Naive thymus-derived CD4-positive, alpha-beta T cell (primary cell): ENCODE measurements around the gene ANKRD27. TPM values are rescaled to one million over a fixed set of nuclear protein-coding genes. Genes with fewer than 3 reads are reported as not detected.
A peak's percentile ranks its signal among the peaks of the same experiment; 100 is the strongest.
"Not testable (repeated sequence)": the region's sequence is repeated elsewhere in the genome, so short reads cannot be mapped to it uniquely, and the experiment has no call there.

ENCODE experiments used
- ATAC-seq: fragments of 150-1000 bp; cut with Tn5 transposase; 2 replicates; pipeline ENCODE4 v1.10.0; 2021; ENCODE audit warnings: mild to moderate bottlenecking, moderate library complexity
- CTCF ChIA-PET: fragments of 350-600 bp; sonication (Branson Sonifier 250); formaldehyde crosslinking; loops from one replicate; lab custom pipeline; 2021; ENCODE audit warnings: antibody characterized with exemption; lab: Charles Lee
- POLR2A ChIA-PET: fragments of 350-600 bp; sonication (Branson Sonifier 250); formaldehyde crosslinking; loops from one replicate; lab custom pipeline; 2021; ENCODE audit warnings: antibody characterized with exemption, inconsistent platforms; lab: Charles Lee
- DNase-seq, 9 donors: peaks; one replicate each; pipeline versions ENCODE4 v3.0.0 to v3.0.0-alpha.2; 2020 to 2022; ENCODE audit warnings: mixed read lengths in 1 of 9
- H3K27ac ChIP-seq: one replicate; pipeline ENCODE4 v1.7.0; 2013; ENCODE audit warnings: mild to moderate bottlenecking, low read depth, low read length, moderate library complexity
- H3K27me3 ChIP-seq, 2 donors: one replicate each; pipeline ENCODE4 v1.7.0; 2013; ENCODE audit warnings: low read length in 2 of 2, mild to moderate bottlenecking in 2 of 2, moderate library complexity in 2 of 2; ENCODE audit not compliant: control insufficient read depth in 2 of 2, insufficient read depth in 2 of 2
- H3K36me3 ChIP-seq, 3 experiments: 1 replicate in 2 of 3; 2 replicates in 1 of 3; pipeline ENCODE4 v1.7.0; 2013; ENCODE audit warnings: low read length in 3 of 3, mild to moderate bottlenecking in 3 of 3, moderate library complexity in 1 of 3; ENCODE audit not compliant: insufficient read depth in 3 of 3, control insufficient read depth in 2 of 3
- H3K4me1 ChIP-seq, 2 donors: one replicate each; pipeline ENCODE4 v1.7.0; 2013; ENCODE audit warnings: low read length in 2 of 2, mild to moderate bottlenecking in 2 of 2, moderate library complexity in 1 of 2; ENCODE audit not compliant: control insufficient read depth in 2 of 2, insufficient read depth in 2 of 2
- H3K4me3 ChIP-seq: 2 replicates; pipeline ENCODE4 v1.7.0; 2013; ENCODE audit warnings: mild to moderate bottlenecking, low read length
- H3K9me3 ChIP-seq, 3 experiments: 1 replicate in 2 of 3; 2 replicates in 1 of 3; pipeline ENCODE4 v1.7.0; 2013; ENCODE audit warnings: low read length in 3 of 3; ENCODE audit not compliant: control insufficient read depth in 2 of 3
- H3K27ac Mint-ChIP-seq, 9 donors: one replicate each; pipeline ENCODE4 v1.8.0; 2020 to 2022; ENCODE audit warnings: mixed read lengths in 9 of 9, mild to moderate bottlenecking in 8 of 9, moderate library complexity in 5 of 9, inconsistent platforms in 2 of 9
- H3K27me3 Mint-ChIP-seq, 5 donors: one replicate each; pipeline ENCODE4 v1.8.0; 2021 to 2022; ENCODE audit warnings: mixed read lengths in 5 of 5, mild to moderate bottlenecking in 1 of 5
- H3K36me3 Mint-ChIP-seq, 5 donors: one replicate each; pipeline ENCODE4 v1.8.0; 2020 to 2022; ENCODE audit warnings: mixed read lengths in 5 of 5, mild to moderate bottlenecking in 3 of 5, inconsistent platforms in 1 of 5
- H3K4me1 Mint-ChIP-seq, 7 donors: one replicate each; pipeline ENCODE4 v1.8.0; 2020 to 2022; ENCODE audit warnings: mixed read lengths in 7 of 7, mild to moderate bottlenecking in 3 of 7, inconsistent platforms in 1 of 7
- H3K4me3 Mint-ChIP-seq, 10 donors: one replicate each; pipeline ENCODE4 v1.8.0; 2020 to 2022; ENCODE audit warnings: mild to moderate bottlenecking in 10 of 10, mixed read lengths in 10 of 10, moderate library complexity in 6 of 10, inconsistent platforms in 2 of 10
- H3K9me3 Mint-ChIP-seq, 11 donors: one replicate each; pipeline ENCODE4 v1.8.0; 2020 to 2022; ENCODE audit warnings: mixed read lengths in 11 of 11, mild to moderate bottlenecking in 4 of 11, inconsistent platforms in 1 of 11, moderate library complexity in 1 of 11
- intact Hi-C, 2 donors: fragments of 100-400 bp; cut with micrococcal nuclease; formaldehyde crosslinking; loops; one replicate each; pipeline ENCODE4 v1.15.1; 2023
- polyA plus RNA-seq, 2 donors: library from polyadenylated mRNA; unstranded; fragments of 300-500 nt; fragmentation: Illumina TruSeq; gene quantifications; one replicate each; pipeline ENCODE4 v1.2.3, GENCODE V29; 2021
- total RNA-seq, 6 experiments: library from RNA in 5 of 6; stranded (reverse) in 5 of 6; gene quantifications; 1 replicate in 5 of 6; 2 replicates in 1 of 6; pipeline ENCODE4 v1.2.3 and lab custom pipeline; 2021 to 2026

ANKRD27 gene
- total and polyA plus RNA-seq, 7 experiments from 2014 or later: 12.3 to 44.9 (median 31.9) TPM

DNA sequence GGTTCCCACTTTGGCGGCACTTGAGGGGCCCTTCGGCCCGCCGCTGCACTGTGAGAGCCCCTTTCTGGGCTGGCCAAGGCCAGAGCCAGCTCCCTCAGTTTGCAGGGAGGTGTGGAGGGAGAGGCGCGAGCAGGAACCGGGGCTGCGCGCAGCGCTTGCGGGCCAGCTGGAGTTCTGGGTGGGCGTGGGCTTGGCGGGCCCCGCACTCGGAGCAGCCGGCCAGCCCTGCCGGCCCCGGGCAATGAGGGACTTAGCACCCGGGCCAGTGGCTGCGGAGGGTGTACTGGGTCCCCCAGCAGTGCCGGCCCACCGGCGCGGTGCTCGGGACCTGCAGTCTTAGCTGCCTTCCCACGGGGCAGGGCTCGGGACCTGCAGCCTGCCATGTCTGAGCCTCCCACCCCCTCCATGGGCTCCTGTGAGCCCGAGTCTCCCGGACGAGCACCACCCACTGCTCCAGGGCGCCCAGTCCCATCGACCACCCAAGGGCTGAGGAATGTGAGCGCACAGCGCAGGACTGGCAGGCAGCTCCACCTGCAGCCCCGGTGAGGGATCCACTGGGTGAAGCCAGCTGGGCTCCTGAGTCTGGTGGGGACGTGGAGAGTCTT lies 103.4 kb downstream of the ANKRD27 start:
- H3K4me1 ChIP-seq, H3K27me3 ChIP-seq, H3K36me3 Mint-ChIP-seq, DNase-seq, H3K9me3 ChIP-seq, H3K27ac ChIP-seq, H3K9me3 Mint-ChIP-seq, intact Hi-C loops, H3K4me3 Mint-ChIP-seq, H3K27ac Mint-ChIP-seq, H3K36me3 ChIP-seq, H3K4me3 ChIP-seq, ATAC-seq, CTCF ChIA-PET: not testable (repeated sequence)
- peaks cover 10 to 21% (median 16%) of the 10 kb centered on the region in 7 donors for H3K4me1 Mint-ChIP-seq
- POLR2A ChIA-PET: interaction anchor here (1.5 kb wide), 1 partner anchor 9 kb away, joined by 4 read pairs; the partner anchor contains the start of gene PDCD5
- peaks cover 3 to 16% (median 8%) of the 10 kb centered on the region in 5 donors for H3K27me3 Mint-ChIP-seq

DNA sequence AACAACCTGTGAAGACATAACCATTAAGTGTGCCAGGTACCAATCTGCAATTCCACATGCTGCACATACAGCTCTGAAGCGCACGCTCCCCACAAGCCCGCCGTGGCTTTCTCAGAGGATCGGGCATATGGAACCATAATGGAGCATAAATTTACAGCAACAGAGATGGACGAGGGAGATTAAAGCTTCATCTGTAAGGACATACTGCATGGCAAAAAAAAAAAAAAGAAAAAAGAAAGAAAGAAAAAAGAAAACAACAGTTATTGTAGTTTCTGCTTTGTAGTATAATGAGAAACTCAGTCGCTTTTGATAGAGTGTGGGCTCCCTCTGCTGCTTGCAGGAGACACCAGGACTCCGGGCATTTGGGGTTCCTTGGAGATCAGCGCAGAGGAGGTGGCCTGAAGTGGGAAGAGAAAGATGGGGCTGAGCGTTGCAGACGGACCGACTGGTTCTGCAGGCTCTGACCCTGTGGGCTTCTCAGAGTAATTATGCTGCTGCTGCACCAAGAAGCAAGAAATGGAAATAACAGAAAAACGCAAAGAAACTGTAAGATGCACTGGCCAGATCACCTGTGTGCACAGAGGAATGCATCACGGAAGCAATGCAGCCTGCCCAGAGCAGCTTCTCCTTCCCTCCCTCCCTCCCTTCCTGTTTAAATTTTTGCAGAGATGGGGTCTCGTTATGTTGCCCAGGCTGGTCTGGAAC lies 104.7 kb downstream of the ANKRD27 start:
- Histone ChIP-seq H3K4me1 (no peaks in the 10 kb centered on the region), H3K27ac (no peak overlapping the region), H3K27me3 (no peaks in the 10 kb centered on the region), H3K9me3 (no peaks in the 10 kb centered on the region), H3K36me3 (no peaks in the 10 kb centered on the region), H3K4me3 (no peak overlapping the region)
- H3K27ac Mint-ChIP-seq: peak overlapping the region in 2 of 9 donors; percentile 11 to 43
- H3K27me3 Mint-ChIP-seq: peaks cover 3 to 9% (median 8%) of the 10 kb centered on the region in 5 donors
- ATAC-seq: peak; percentile 91
- peak overlapping the region in 5 of 10 donors; percentile 39 to 45 (median 40) for H3K4me3 Mint-ChIP-seq
- no peaks in the 10 kb centered on the region for H3K9me3 Mint-ChIP-seq
- CTCF ChIA-PET: interaction anchor here (0.6 to 2.0 kb wide), 4 partner anchors 230 to 1795 kb away, joined by 3 to 8 read pairs (median 6); no protein-coding TSS in a partner anchor
- H3K4me1 Mint-ChIP-seq: peaks cover 10 to 21% (median 16%) of the 10 kb centered on the region in 7 donors
- intact Hi-C loops: loop anchor here (1.0 kb wide), 2 partner anchors 106 to 230 kb away; no protein-coding TSS in a partner anchor
- POLR2A ChIA-PET: interaction anchor here (1.5 kb wide), 1 partner anchor 10 kb away, joined by 4 read pairs; the partner anchor contains the start of gene PDCD5
- DNase-seq: peak in 8 of 9 donors; percentile 31 to 64 (median 53)
- H3K36me3 Mint-ChIP-seq: peaks cover 0 to 3% (median 0%) of the 10 kb centered on the region in 5 donors

DNA sequence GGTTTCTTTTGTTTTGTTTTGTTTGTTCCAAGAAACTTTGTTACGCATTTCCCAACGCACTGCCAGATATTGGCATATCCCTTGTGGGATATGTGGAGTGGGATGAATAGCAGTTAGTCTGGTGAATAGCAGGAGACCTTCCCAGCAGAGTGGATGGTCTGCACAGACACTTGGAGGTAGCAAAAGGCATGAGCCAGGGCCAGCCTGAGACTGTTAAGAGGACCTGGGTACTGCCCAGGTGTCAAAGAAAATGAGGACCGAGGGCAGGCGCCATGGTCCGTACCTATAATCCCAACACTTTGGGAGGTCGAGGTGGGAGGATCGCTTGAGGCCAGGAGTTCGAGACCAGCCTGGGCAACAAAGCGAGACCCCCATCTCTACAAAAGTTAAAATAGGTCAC lies 107.5 kb downstream of the ANKRD27 start:
- Histone ChIP-seq H3K27me3 (no peaks in the 10 kb centered on the region), H3K4me1 (no peaks in the 10 kb centered on the region), H3K27ac (no peak overlapping the region), H3K36me3 (no peaks in the 10 kb centered on the region), H3K9me3 (no peaks in the 10 kb centered on the region), H3K4me3 (no peak overlapping the region)
- Mint-ChIP-seq H3K4me3 (no peak overlapping the region), H3K36me3 (no peaks in the 10 kb centered on the region), H3K27ac (no peak overlapping the region), H3K4me1 (peaks cover 6 to 10% (median 8%) of the 10 kb centered on the region in 7 donors), H3K9me3 (no peaks in the 10 kb centered on the region), H3K27me3 (peaks cover 3 to 8% (median 7%) of the 10 kb centered on the region in 5 donors)
- ATAC-seq: no peak
- CTCF ChIA-PET: interaction anchor here (1.2 kb wide), 1 partner anchor 228 kb away, joined by 5 read pairs; no protein-coding TSS in a partner anchor
- intact Hi-C loops: no loop called here
- no peak for DNase-seq
- POLR2A ChIA-PET: no interaction called here

DNA sequence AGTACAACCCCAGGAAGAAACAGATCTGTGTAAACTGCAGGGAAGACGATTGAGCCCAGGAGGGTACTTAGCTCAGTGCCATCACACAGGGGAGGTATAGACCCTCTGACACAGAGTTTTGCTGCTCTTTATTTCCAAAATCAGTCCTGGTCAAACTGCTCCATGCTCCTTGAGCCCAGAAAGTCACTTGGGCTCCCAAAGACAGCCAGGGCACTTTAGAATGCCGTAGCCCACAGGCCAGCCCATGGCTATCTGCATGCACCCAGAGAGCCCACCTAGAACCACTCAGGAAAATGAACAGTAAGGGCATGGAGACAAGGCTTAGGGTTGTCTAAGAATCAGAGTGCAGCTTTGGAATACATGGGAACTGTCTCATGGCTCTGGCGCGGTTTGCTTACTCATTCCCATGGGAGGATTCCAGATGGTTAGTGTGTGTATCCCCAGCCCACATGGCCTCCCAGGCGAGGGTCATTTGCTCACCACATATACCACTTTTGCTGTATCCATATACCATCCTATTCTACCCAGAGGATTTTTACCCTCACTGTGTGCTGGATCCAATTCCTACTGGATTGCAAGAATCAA lies 108.6 kb downstream of the ANKRD27 start:
- Mint-ChIP-seq H3K36me3 (no peaks in the 10 kb centered on the region), H3K27ac (no peak overlapping the region)

DNA sequence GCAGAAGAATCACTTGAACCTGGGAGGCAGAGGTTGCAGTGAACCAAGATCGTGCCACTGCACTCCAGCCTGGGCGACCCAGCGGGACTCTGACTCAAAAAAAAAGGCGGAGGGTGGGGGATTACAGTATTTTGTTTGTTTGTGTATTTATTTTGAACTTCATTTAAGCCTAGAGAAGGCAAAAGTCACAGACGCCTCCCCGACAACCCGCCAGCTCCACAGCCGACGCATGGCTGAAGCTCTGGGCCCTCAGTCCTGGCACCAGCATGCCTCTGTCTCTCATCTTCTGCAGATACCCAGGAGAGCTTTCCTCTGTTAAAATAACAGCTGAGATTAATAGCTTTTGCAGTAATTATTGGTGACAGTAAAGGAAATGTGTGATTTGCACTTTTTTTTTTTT lies 111.2 kb downstream of the ANKRD27 start:
- Mint-ChIP-seq H3K36me3 (peaks cover 0 to 3% (median 0%) of the 10 kb centered on the region in 5 donors), H3K27me3 (peaks cover 0 to 7% (median 0%) of the 10 kb centered on the region in 5 donors), H3K4me1 (peaks cover 0 to 1% (median 0%) of the 10 kb centered on the region in 7 donors), H3K27ac (no peak overlapping the region), H3K4me3 (no peak overlapping the region), H3K9me3 (peaks cover 0 to 2% (median 0%) of the 10 kb centered on the region in 11 donors)
- no peaks in the 10 kb centered on the region for H3K4me1 ChIP-seq
- no peak for DNase-seq
- no peak overlapping the region for H3K4me3 ChIP-seq
- no peak overlapping the region for H3K27ac ChIP-seq
- ChIA-PET CTCF (no interaction called here), POLR2A (no interaction called here)
- ATAC-seq: no peak
- no peaks in the 10 kb centered on the region for H3K9me3 ChIP-seq
- no peaks in the 10 kb centered on the region for H3K36me3 ChIP-seq
- no peaks in the 10 kb centered on the region for H3K27me3 ChIP-seq
- intact Hi-C loops: no loop called here

More for the DNA sequence above, 108.6 kb downstream of the ANKRD27 start:
- Mint-ChIP-seq H3K4me3 (no peak overlapping the region), H3K27me3 (peaks cover 3 to 8% (median 7%) of the 10 kb centered on the region in 5 donors), H3K4me1 (peaks cover 4 to 8% (median 7%) of the 10 kb centered on the region in 7 donors), H3K9me3 (no peaks in the 10 kb centered on the region)
- ChIA-PET CTCF (interaction anchor here (1.2 kb wide), 1 partner anchor 227 kb away, joined by 5 read pairs; no protein-coding TSS in a partner anchor), POLR2A (no interaction called here)
- Histone ChIP-seq H3K4me3 (no peak overlapping the region), H3K9me3 (no peaks in the 10 kb centered on the region), H3K36me3 (no peaks in the 10 kb centered on the region), H3K27me3 (no peaks in the 10 kb centered on the region), H3K27ac (no peak overlapping the region), H3K4me1 (no peaks in the 10 kb centered on the region)
- DNase-seq (no peak), ATAC-seq (no peak)
- intact Hi-C loops: no loop called here

DNA sequence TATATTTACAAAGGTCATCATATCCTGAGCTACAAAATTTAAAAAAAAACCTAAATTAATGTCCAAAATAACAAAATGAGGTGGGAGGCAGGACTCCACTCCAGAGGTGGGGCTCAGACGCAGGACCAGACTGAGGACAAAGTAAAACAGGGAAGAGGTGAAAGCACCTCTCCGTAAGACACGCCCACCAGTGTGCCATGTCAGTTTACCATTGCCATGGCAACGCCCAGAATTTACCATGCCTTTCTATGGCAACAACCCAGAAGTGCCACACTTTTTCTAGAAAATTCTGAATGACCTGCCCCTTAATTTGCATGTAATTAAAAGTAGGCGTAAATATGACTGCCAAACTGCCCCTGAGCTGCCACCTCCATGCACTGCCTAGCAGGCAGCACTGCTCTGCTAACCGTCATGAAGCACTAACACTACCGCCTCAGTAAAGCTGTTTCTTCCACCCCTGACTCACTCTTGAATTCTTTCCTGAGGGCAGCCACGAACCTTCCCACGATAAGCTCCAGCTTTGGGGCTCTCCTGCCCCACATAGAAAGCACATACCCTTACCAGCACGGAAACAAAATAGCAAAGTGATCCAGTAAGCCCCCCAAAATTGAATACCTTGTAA lies 116.3 kb downstream of the ANKRD27 start:
- Mint-ChIP-seq H3K27ac (no peak overlapping the region), H3K36me3 (peaks cover 0 to 3% (median 0%) of the 10 kb centered on the region in 5 donors), H3K27me3 (peaks cover 0 to 8% (median 0%) of the 10 kb centered on the region in 5 donors), H3K9me3 (peaks cover 0 to 2% (median 0%) of the 10 kb centered on the region in 11 donors), H3K4me1 (no peaks in the 10 kb centered on the region), H3K4me3 (no peak overlapping the region)
- Histone ChIP-seq H3K4me3 (no peak overlapping the region), H3K36me3 (no peaks in the 10 kb centered on the region), H3K27me3 (no peaks in the 10 kb centered on the region), H3K9me3 (no peaks in the 10 kb centered on the region), H3K4me1 (no peaks in the 10 kb centered on the region), H3K27ac (no peak overlapping the region)
- intact Hi-C loops: no loop called here
- ATAC-seq (no peak), DNase-seq (no peak)
- ChIA-PET CTCF (no interaction called here), POLR2A (no interaction called here)
